ENCODE data around the gene HHIPL1. TPM values are rescaled to one million over a fixed set of nuclear protein-coding genes. Genes with fewer than 3 reads are reported as not detected.

The HHIPL1 gene
- total and polyA plus RNA-seq, 2 donors (not counting 3 experiments of a cell fraction or from before 2014, with no cell fraction given): 1.3 to 2.1 TPM

DNA sequence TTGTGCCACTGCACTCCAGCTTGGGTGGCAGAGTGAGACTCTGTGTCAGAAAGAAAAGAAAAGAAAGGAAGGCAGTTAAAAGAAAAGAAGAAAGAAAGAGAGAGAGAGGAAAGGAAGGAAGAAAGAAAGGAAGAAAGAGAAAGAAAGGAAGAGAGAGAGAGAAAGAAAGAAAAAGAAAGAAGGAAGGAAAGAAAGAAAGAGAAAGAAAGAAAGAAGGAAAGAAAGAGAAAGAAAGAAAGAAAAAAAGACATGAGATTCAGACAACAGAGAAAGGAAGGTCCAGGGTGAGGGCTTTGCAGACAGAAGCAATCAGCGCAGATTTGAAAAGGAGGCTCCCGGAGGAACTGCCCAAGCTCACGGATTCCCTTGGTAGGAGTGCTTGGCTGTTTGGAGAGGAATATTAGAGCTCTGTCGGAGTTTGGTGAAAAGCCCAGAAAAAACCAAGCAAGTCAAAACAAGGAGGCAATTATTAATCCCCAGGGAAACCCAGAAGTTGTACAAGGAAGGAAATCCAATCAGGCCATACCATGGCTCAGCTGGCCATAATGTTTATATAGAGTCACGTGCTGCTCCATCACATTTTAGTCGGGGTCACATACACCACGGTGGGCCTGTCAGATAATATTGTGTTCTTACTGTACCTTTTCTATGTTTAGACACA, 29.3 kb upstream of the HHIPL1 start:
- H3K27me3 ChIP-seq (ENCODE audit: control insufficient read depth in 2 of 2, insufficient read depth in 2 of 2, low read length in 2 of 2): no peaks in the 10 kb centered on the region
- H3K9me1 ChIP-seq (replicated peaks; ENCODE audit: control insufficient read depth, extremely low read depth, insufficient read depth, low read length): no peaks in the 10 kb centered on the region
- intact Hi-C loops (cut with micrococcal nuclease) (no loop called here), dilution Hi-C loops (cut with MboI; ENCODE audit: extremely low pct_ligation_motif_present, low sequenced_read_pairs) (no loop called here)
- no peak for TF ChIP-seq JUN (IDR thresholded peaks at IDR 0.05; ENCODE audit: borderline replicate concordance, insufficient read depth, insufficient read length, low read depth)
- TF ChIP-seq, protein P1, sequence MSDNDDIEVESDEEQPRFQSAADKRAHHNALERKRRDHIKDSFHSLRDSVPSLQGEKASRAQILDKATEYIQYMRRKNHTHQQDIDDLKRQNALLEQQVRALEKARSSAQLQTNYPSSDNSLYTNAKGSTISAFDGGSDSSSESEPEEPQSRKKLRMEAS (IDR thresholded peaks at IDR 0.05; ENCODE audit: insufficient read depth, insufficient read length): peak; percentile 54
- no TSS peak for BruUV-seq (replicated peaks)
- peak overlapping the region; percentile 46 for H3K27ac ChIP-seq (ENCODE audit: insufficient read depth, low read depth, low read length)
- DNase-seq (ENCODE audit: low read depth, low spot score) (no peak), FAIRE-seq (peak; percentile 87)
- no peak overlapping the region for H3K9ac ChIP-seq (replicated peaks; ENCODE audit: extremely low read depth, insufficient read depth, low read length)
- H3K4me3 ChIP-seq (replicated peaks in 1 of 3; ENCODE audit: insufficient read depth in 1 of 3, low read depth in 1 of 3, low read length in 3 of 3): no peak overlapping the region
- ChIA-PET CTCF (interaction anchor here (8.4 kb wide), 1 partner anchor 13 kb away, joined by 61 read pairs; the partner anchor contains the start of gene CCDC85C), POLR2A (no interaction called here)
- H3K79me2 ChIP-seq (ENCODE audit: control insufficient read depth, insufficient read depth, low read length): no peaks in the 10 kb centered on the region
- no peaks in the 10 kb centered on the region for H4K20me1 ChIP-seq (replicated peaks; ENCODE audit: control insufficient read depth, extremely low read depth, insufficient read depth, low read length)
- peak overlapping the region; percentile 59 for H2AFZ ChIP-seq (ENCODE audit: low read depth, low read length)
- H3K9me3 ChIP-seq (replicated peaks; ENCODE audit: control insufficient read depth, insufficient read depth, low read length): no peaks in the 10 kb centered on the region
- H3K4me2 ChIP-seq (ENCODE audit: insufficient read depth, low read length): peak overlapping the region; percentile 49
- H3K4me1 ChIP-seq (ENCODE audit: control insufficient read depth, extremely low read depth, insufficient read depth, low read length): peaks cover 42% of the 10 kb centered on the region
- no peaks in the 10 kb centered on the region for H3K36me3 ChIP-seq (ENCODE audit: control insufficient read depth in 2 of 2, extremely low read depth in 1 of 2, insufficient read depth in 2 of 2, low read length in 2 of 2)

DNA sequence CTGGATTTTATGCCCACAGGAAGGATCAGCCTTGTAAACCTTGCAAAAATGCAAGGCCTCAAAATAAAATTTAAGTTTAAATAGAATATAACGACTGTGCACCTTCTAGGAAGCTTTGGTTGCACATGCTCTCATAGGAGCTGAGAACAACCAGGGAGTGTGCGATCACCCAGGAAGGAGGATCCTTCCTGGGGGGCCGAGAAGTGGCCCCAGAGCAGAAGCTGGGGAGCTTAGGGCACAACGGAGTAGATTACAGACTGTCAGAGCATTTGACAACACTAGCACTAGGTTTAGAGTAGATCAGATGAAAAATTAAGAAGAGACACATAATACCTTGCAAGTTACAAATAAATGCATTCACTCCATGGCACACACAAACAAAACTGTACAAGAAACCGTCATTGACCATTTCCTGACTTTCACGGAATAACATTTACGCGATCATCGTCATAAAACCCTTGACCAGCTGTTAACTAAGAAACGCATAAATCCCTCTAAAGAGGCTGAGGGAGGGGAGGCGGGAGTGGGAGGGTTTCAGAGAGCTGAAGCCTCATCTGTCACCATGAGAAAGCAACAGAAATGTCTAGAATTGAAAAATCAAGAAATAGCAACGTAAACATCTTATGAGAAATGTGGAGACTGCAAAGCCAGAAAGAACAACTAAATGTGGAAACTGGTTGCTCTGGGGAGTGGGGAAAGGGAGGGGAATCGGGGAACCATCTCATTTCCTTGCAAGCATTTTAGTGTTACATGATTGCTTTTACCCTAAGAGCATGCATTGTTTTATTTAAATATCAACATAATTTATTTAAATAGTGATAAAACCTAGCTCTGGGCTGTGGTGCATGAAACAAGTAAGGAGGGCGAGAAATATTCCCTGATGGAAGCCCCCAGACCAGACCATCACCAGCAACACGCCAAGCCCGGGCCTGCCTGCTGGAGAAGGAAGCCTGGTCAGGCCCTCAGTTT, 27.8 kb upstream of the HHIPL1 start:
- H3K4me1 ChIP-seq (ENCODE audit: control insufficient read depth, extremely low read depth, insufficient read depth, low read length): peaks cover 43% of the 10 kb centered on the region
- H3K9ac ChIP-seq (replicated peaks; ENCODE audit: extremely low read depth, insufficient read depth, low read length): no peak overlapping the region
- CTCF ChIA-PET: interaction anchor here (0.9 to 8.4 kb wide), 5 partner anchors 8 to 92 kb away, joined by 3 to 61 read pairs (median 12); partner anchors contain the start of gene CCDC85C
- no peaks in the 10 kb centered on the region for H4K20me1 ChIP-seq (replicated peaks; ENCODE audit: control insufficient read depth, extremely low read depth, insufficient read depth, low read length)
- H3K79me2 ChIP-seq (ENCODE audit: control insufficient read depth, insufficient read depth, low read length): no peaks in the 10 kb centered on the region
- no peak overlapping the region for H3K27ac ChIP-seq (ENCODE audit: insufficient read depth, low read depth, low read length)
- no peak for DNase-seq (ENCODE audit: low read depth, low spot score)
- H3K27me3 ChIP-seq (ENCODE audit: control insufficient read depth in 2 of 2, insufficient read depth in 2 of 2, low read length in 2 of 2): no peaks in the 10 kb centered on the region
- no peaks in the 10 kb centered on the region for H3K36me3 ChIP-seq (ENCODE audit: control insufficient read depth in 2 of 2, extremely low read depth in 1 of 2, insufficient read depth in 2 of 2, low read length in 2 of 2)
- peak; percentile 26 for FAIRE-seq
- H2AFZ ChIP-seq (ENCODE audit: low read depth, low read length): no peak overlapping the region
- intact Hi-C loops (cut with micrococcal nuclease): no loop called here
- no TSS peak for BruUV-seq (replicated peaks)
- H3K9me1 ChIP-seq (replicated peaks; ENCODE audit: control insufficient read depth, extremely low read depth, insufficient read depth, low read length): no peaks in the 10 kb centered on the region
- TF ChIP-seq POLR2A (IDR thresholded peaks at IDR 0.05; ENCODE audit: low read depth, low read length): no peak
- TF ChIP-seq, protein P1 (IDR thresholded peaks at IDR 0.05; ENCODE audit: insufficient read depth, insufficient read length): no peak
- no peak for TF ChIP-seq EZH2 (IDR thresholded peaks at IDR 0.05; ENCODE audit: borderline replicate concordance, low read depth, low read length, severe bottlenecking)
- no peak for TF ChIP-seq POLR2AphosphoS5 (IDR thresholded peaks at IDR 0.05; ENCODE audit: insufficient read depth, low read depth, low read length)
- TF ChIP-seq, protein P2, sequence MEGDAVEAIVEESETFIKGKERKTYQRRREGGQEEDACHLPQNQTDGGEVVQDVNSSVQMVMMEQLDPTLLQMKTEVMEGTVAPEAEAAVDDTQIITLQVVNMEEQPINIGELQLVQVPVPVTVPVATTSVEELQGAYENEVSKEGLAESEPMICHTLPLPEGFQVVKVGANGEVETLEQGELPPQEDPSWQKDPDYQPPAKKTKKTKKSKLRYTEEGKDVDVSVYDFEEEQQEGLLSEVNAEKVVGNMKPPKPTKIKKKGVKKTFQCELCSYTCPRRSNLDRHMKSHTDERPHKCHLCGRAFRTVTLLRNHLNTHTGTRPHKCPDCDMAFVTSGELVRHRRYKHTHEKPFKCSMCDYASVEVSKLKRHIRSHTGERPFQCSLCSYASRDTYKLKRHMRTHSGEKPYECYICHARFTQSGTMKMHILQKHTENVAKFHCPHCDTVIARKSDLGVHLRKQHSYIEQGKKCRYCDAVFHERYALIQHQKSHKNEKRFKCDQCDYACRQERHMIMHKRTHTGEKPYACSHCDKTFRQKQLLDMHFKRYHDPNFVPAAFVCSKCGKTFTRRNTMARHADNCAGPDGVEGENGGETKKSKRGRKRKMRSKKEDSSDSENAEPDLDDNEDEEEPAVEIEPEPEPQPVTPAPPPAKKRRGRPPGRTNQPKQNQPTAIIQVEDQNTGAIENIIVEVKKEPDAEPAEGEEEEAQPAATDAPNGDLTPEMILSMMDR (IDR thresholded peaks at IDR 0.05; ENCODE audit: extremely low read depth in 1 of 2, insufficient read depth in 1 of 2, low read depth in 1 of 2, low read length in 2 of 2): no peak
- no peak for TF ChIP-seq FOS (IDR thresholded peaks at IDR 0.05; ENCODE audit: borderline replicate concordance, insufficient read depth, low read length)
- TF ChIP-seq MYC (IDR thresholded peaks at IDR 0.05; ENCODE audit: low read depth, low read length): no peak
- TF ChIP-seq GATA2 (IDR thresholded peaks at IDR 0.05; ENCODE audit: insufficient read depth, insufficient read length, low read depth, low read length): no peak
- TF ChIP-seq JUN (IDR thresholded peaks at IDR 0.05; ENCODE audit: borderline replicate concordance, insufficient read depth, insufficient read length, low read depth): no peak
- no peak overlapping the region for H3K4me2 ChIP-seq (ENCODE audit: insufficient read depth, low read length)
- POLR2A ChIA-PET: no interaction called here
- dilution Hi-C loops (cut with MboI; ENCODE audit: extremely low pct_ligation_motif_present, low sequenced_read_pairs): no loop called here
- no peaks in the 10 kb centered on the region for H3K9me3 ChIP-seq (replicated peaks; ENCODE audit: control insufficient read depth, insufficient read depth, low read length)
- H3K4me3 ChIP-seq (replicated peaks in 1 of 3; ENCODE audit: insufficient read depth in 1 of 3, low read depth in 1 of 3, low read length in 3 of 3): no peak overlapping the region

Data from endothelial cell of umbilical vein (primary cell).